Central memory CD4-positive, alpha-beta T cell (primary cell): ENCODE results near the gene TNNI2.
"Not testable (repeated sequence)": the region's sequence is repeated elsewhere in the genome, so short reads cannot be mapped to it uniquely, and the experiment has no call there.

Experiments
- DNase-seq: peaks from one replicate; pipeline ENCODE4 v3.0.0; 2022

TNNI2 gene

GRCh38 chr11:1862588-1863351 lies 24.0 kb downstream of the TNNI2 start:
- no peak for DNase-seq

DNA sequence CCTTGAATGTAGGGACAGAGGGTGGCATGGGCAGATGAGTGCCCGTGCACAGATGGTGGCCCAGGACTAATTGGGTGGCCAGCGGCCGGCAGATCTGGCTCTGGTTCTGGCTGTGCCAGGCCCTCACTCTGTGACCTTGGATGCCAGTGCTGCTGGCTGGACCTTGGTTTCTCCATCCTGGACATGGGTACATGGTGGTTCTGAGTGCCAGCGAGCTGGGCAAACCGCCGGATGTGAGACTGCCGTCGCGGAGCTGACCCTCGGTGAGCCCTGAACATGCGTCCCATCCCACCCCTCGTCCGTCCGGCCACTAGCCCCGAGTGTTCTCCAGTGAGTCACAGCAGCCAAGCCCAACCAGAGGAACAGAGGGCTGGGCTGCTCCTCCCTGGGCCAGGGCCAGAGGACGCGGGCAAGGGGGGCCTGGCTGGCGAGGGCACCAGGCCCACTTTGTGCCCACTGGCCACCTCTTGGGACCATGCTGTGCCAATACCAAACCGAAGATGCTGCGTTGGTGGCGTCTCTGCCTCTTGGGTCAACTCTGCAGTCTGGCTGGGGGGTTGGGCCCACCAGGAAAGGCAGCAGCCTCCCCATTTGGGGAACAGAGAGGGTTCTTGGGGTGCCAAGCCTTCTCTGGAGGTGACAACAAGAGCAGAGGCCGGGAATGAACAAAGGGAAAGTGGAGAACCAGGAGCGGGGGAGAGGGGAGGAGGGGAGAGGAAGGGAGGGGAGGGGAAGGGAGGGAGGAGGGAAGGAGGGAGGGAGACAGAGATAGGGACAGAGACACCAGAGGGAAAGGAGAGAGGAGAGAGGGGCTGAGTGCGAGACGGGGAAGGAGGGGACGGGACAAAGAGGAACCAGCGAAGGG lies 24.8 kb downstream of the TNNI2 start:
- no peak for DNase-seq

GRCh38 chr11:1864231-1864630 lies 25.4 kb downstream of the TNNI2 start:
- no peak for DNase-seq

DNA sequence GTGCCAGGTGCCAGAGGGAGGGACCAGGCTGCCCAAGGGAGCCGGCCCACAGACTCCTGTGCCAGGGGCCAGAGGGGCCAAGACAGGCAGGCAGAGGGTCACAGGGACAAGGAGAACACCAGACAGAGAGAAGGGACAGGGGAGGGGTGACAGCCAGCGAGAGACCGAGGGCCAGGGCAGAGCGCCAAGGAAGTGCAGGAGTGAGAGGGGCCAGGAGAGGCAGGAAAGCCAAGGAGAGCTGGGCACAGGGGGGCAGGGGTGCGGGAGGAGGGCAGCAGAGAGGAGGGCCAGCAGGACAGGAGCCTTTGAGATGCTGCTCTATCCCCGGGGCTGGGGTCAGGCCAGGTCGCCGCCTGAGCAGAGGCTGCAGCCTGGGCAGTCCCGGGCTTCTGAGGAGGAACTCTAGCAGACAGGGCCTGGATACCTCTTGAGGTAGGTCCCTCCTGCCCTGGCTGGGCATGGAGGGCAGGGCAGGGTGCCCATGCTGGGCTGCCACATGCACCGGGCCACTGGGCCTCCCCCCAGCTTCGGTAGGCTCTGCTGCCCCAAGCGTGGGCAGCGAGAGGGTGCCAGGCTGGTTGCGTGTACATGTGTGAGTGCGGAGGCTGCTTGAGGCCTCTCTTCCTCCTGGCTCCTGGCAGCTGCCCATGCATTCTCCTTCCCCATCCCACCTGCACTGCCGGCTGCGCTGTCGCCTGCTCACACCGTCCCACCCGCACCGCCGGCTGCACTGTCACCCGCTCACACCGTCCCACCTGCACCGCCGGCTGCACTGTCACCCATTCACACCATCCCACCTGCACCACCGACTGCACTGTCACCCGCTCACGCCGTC lies 26.3 kb downstream of the TNNI2 start:
- DNase-seq = no peak

DNA sequence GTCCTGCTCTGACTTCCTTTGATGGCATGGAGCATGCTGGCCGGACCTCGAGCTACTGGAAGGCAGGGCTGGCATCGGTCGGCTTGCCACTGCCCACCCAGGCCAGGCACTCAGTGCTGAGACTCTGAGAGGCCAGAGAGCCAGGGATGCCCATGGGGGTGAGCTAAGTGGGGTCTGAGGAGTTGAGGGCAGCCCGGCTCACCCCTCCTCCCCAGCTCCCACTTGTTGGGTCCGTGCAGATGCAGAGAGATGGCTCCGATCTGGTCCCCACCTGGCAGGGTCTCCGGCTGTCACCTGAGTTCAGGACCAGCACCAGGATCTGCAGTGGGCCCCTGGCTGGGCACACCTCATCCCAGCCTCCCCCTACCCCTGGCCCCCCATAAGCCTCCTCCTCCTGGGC lies 27.4 kb downstream of the TNNI2 start:
- no peak for DNase-seq

- no peak for DNase-seq
Measured at GRCh38 chr11:1866776-1867175, 28.0 kb downstream of the TNNI2 start.

GRCh38 chr11:1867381-1867780 lies 28.6 kb downstream of the TNNI2 start:
- no peak for DNase-seq

- DNase-seq = no peak
Measured at GRCh38 chr11:1868056-1868635, 29.4 kb downstream of the TNNI2 start.

DNA sequence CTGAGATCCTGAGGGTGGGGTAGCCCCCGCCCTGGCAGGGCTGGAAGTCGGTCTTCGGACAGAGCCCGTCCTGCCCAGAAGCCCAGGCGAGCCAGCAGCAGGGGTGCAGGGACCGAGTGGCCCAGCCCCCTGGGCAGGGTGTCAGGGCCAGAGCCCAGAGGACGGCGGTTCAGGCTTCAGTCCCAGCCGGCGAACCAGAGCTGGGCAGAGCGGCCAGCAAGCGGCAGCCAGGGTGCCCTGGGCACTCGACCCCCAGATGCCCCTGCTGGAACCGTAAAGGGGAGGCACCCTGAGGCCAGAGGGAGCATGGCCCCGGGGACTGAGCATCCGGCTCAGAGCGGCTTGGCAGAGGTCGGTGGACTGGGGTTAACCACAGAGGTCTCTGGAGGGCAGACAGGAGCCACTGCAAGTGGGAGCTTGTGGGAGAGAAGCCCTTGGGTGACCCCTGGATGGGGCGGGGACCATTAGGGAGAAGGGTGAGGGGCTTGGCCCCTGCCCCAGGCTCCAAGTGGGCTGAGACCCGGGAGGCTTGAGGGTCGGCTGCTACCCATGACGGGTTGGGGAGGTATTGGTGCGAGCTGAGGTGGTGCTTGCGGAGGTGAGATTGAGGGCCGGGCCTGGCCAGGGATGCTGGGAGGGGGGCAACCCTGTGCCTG lies 30.0 kb downstream of the TNNI2 start:
- no peak for DNase-seq

DNA sequence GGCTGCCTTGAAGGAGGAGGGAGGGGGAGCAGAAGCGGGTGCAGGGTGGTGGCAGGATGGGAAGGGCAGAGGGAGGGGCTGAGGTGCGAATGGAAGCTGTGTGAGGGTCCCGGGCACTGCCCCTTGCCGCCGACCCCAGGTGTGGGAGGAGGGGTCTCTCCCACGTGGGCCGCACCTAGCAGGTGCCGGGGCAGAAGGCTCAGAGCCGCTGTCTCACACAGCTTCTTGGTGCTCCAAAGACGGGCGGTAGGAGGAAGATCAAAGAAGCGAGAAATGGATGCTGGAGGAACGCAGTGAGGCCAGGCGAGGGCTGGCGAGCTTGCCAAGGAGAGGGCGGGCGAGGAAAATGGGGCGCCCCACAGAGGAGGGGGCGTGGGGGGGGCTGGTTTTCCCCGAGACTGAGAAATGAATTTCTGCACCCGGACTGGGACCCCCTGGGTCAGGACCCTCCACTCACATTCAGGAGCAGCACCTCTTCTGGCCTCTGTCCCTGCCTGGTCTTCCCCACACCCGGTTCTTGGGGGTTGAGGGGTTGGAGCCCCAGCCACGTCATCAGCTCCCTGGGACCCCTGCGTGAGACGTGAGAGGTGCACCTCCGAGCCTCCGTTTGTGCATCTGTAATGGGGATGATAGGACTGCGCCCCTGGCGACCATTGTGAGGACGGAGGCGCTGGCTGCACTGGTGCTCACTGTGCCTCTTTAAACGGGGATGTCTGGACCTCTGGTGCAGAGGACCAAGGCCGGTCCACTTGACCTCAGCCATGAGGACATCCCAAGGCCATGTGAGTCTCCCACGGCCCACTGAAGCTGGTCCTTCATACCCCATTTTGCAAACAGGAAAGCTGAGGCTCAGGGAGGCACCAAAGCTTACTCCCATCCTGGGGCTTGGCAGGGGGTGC lies 30.9 kb downstream of the TNNI2 start:
- no peak for DNase-seq

DNA sequence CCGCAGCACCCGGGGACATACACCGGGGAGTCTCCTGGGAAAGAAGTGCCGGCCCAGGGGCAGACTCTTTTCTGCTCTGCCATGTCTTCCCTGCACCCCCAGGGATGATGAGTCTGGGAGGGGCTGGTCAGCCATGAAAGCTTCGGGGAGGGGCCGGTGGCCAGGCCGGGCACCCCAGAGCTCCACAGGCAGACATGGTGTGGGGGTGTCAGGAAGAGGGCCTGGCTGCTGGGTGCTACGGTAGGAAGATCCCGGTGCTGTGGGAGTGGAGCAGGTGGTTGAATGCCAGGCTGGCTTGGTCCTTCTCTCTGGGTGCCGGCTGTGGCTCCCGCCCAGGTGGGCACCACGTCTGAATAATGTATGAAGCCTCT lies 31.5 kb downstream of the TNNI2 start:
- DNase-seq = no peak

DNA sequence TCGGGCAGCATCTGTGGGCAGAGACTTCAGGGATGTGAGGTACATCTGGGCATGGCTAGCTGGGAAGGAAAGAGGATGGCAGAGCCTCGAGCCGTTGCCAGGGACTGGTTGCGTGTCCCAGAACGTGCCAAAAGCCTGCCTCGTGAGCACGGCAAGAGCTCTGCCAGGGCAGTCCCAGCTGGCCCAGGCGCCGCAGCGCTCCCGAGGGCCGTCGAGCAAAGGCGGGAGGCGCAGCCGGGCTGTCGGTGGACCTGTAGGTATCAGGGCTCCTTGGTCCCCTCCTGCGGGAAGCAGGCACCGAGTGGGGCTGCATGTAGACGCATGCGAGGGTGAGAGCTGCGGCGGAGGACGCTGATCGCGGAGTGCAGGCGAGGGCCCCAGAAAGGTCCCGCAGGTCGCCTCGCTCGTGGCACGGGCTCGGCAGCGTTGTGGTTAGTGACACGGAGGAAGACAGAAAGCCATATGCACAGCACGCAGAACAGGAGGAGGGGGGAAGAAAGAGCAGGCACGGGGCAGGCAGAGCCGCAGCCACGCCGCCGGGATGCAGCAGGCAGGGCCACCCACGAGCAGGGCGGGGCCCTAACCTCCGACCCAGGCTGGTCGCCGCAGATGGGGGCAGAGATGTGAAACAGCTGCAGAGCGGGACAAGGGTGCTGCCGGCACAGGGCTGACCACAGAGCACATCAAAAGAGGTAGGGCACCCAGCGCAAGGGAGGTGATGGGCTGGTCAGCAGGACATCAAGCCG lies 32.1 kb downstream of the TNNI2 start:
- DNase-seq = peak; percentile 61

DNA sequence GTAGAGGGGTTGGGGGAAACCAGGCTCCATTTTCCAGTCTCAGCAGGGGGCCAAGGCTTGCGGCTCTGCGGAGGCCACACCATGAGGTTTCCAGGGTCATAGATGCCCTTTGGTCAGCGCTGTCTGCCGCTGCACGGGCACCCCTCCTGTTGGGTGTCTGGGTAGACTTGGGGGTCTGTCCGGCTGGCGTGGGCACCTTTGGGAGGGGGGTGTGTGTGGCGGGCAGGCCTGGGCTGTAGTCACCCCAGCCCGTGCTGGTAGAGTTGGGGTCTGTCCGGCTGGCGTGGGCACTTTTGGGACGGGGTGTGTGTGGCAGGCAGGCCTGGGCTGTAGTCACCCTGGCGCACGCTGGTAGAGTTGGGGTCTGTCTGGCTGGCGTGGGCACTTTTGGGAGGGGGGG lies 32.8 kb downstream of the TNNI2 start:
- no peak for DNase-seq

DNA sequence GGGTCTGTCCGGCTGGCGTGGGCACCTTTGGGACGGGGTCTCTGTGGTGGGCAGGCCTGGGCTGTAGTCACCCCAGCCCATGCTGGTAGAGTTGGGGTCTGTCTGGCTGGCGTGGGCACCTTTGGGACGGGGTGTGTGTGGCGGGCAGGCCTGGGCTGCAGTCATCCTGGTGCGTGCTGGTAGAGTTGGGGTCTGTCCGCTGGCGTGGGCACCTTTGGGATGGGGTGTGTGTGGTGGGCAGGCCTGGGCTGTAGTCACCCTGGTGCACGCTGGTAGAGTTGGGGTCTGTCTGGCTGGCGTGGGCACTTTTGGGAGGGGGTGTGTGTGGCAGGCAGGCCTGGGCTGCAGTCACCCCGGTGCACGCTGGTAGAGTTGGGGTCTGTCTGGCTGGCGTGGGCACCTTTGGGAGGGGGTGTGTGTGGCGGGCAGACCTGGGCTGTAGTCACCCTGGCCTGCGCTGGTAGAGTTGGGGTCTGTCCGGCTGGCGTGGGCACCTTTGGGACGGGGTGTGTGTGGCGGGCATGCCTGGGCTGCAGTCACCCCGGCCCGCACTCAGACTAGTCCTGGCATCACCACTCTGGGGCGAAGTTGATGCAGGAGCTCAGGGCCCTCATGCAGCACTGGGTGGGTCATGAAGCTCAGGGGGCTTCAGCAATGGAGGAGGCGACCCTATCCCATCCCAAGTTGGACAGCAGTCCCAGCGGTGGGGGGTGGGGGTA lies 33.6 kb downstream of the TNNI2 start:
- DNase-seq = no peak

DNA sequence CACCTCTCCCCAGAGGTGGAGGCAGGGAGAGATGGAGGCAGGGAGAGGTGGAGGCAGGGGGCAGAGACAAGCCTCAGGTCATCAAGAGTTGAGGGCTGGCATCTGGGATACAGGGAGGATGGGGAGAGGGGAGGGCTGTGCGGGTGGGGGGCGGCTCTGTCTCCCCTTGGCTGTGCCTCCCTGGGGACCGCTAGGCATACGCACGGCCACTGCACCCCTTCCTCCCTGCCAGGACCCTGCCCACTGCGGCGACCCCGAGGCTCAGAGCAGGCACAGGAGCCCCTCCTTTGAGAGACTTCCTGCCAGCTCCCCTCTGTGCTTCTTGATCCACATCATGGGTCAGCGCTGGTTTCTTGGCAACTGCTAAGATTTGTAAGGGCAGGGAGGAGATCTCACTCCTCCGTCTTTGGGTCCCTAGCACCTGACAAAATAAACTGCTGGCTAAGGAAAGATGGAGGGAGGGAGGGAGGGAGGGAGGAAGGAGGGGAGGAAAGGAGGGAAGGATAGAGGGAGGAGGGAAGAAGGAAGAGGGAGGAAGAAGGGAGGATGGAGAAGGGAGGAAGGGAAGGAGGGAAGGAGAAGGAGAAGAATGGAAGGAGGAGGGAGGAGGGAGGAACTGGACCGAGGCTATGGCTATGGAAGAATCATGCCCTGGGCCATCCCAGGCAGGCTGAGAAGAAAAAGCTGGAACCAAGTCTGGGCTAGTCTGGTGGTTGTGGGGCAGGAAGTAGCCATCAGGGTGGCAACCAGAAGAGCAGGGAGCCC lies 34.4 kb downstream of the TNNI2 start:
- DNase-seq = no peak

DNA sequence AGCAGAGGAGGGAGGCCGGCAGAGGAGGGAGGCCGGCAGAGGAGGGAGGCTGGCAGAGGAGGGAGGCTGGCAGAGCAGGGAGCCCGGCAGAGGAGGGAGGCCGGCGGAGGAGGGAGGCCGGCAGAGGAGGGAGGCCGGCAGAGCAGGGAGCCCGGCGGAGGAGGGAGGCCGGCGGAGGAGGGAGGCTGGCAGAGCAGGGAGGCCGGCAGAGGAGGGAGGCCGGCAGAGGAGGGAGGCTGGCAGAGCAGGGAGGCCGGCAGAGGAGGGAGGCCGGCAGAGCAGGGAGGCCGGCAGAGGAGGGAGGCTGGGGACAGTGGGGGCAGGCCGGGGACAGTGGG lies 35.0 kb downstream of the TNNI2 start:
- not testable (repeated sequence) for DNase-seq

DNA sequence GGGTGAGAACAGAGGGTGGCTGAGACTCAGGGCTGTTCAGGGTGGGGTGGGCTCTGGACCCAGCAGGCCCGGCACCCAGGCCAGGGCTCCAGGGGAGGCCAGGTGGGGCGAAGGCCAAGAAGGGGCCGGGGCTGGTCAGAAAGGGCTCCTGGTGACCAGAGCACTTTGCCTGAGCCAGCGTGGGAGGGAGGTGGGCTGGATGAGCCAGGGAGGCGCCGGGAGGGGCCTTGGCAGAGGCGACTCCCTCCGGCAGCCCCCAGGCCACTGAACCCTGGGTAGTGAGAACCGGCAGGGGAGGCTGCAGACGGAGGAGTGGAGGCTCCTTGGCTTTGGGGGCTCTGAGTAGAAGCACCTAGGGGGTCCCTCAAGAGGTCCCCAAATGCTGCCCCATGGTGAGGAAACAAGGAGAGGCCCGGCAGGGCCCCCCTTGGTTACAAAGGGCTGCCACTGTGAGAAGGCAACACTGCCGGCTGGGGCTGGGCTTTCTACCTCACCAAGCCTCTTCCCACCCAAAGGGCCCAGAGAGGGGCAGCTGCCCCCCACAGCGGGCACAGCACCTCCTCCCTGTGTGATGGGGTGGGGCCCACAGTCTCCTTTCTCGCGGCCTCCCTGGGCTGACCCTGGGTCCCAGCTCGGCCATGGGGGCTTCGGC lies 35.8 kb downstream of the TNNI2 start:
- DNase-seq = not testable (repeated sequence)

- no peak for DNase-seq
Measured at GRCh38 chr11:1875093-1875850, 36.5 kb downstream of the TNNI2 start.
